ENCODE data around the gene IGLL5. TPM values are rescaled to one million over a fixed set of nuclear protein-coding genes. Genes with fewer than 3 reads are reported as not detected.

IGLL5 gene
- total RNA-seq, 1 experiment from 2014 or later, result not detected

GRCh38 chr22:22894740-22895731 is 7.4 kb downstream of the IGLL5 start:
- TF ChIP-seq CTCF (IDR thresholded peaks at IDR 0.05; ENCODE audit: unreplicated experiment), result no peak
- H3K27ac Mint-ChIP-seq (ENCODE audit: unreplicated experiment), result no peak overlapping the region
- no peaks in the 10 kb centered on the region for H3K36me3 Mint-ChIP-seq (ENCODE audit: insufficient read depth, unreplicated experiment)
- H3K9me3 Mint-ChIP-seq (ENCODE audit: low read depth, unreplicated experiment), result no peaks in the 10 kb centered on the region
- DNase-seq, result no peak
- H3K4me1 Mint-ChIP-seq (ENCODE audit: low read depth, unreplicated experiment), result no peaks in the 10 kb centered on the region
- H3K27me3 Mint-ChIP-seq (ENCODE audit: unreplicated experiment), result peaks cover 90% of the 10 kb centered on the region
- no TSS peak for BruUV-seq (replicated peaks)
- no peak overlapping the region for H3K4me3 Mint-ChIP-seq (ENCODE audit: low read depth, unreplicated experiment)
- CTCF ChIA-PET, result no interaction called here
- intact Hi-C loops (cut with micrococcal nuclease; ENCODE audit: unreplicated experiment), result no loop called here

GRCh38 chr22:22895776-22896445 is 8.3 kb downstream of the IGLL5 start:
- CTCF ChIA-PET, result no interaction called here
- H3K36me3 Mint-ChIP-seq (ENCODE audit: insufficient read depth, unreplicated experiment), result no peaks in the 10 kb centered on the region
- no peak overlapping the region for H3K27ac Mint-ChIP-seq (ENCODE audit: unreplicated experiment)
- H3K4me1 Mint-ChIP-seq (ENCODE audit: low read depth, unreplicated experiment), result no peaks in the 10 kb centered on the region
- intact Hi-C loops (cut with micrococcal nuclease; ENCODE audit: unreplicated experiment), result no loop called here
- H3K9me3 Mint-ChIP-seq (ENCODE audit: low read depth, unreplicated experiment), result no peaks in the 10 kb centered on the region
- no TSS peak for BruUV-seq (replicated peaks)
- no peak overlapping the region for H3K4me3 Mint-ChIP-seq (ENCODE audit: low read depth, unreplicated experiment)
- DNase-seq, result no peak
- no peak for TF ChIP-seq CTCF (IDR thresholded peaks at IDR 0.05; ENCODE audit: unreplicated experiment)
- peaks cover 93% of the 10 kb centered on the region for H3K27me3 Mint-ChIP-seq (ENCODE audit: unreplicated experiment)

GRCh38 chr22:22896601-22897000 is 9.0 kb downstream of the IGLL5 start:
- H3K9me3 Mint-ChIP-seq (ENCODE audit: low read depth, unreplicated experiment), result no peaks in the 10 kb centered on the region
- intact Hi-C loops (cut with micrococcal nuclease; ENCODE audit: unreplicated experiment), result no loop called here
- no peak overlapping the region for H3K4me3 Mint-ChIP-seq (ENCODE audit: low read depth, unreplicated experiment)
- no peaks in the 10 kb centered on the region for H3K4me1 Mint-ChIP-seq (ENCODE audit: low read depth, unreplicated experiment)
- H3K27me3 Mint-ChIP-seq (ENCODE audit: unreplicated experiment), result peaks cover 93% of the 10 kb centered on the region
- H3K36me3 Mint-ChIP-seq (ENCODE audit: insufficient read depth, unreplicated experiment), result no peaks in the 10 kb centered on the region
- BruUV-seq (replicated peaks), result no TSS peak
- no peak overlapping the region for H3K27ac Mint-ChIP-seq (ENCODE audit: unreplicated experiment)
- TF ChIP-seq CTCF (IDR thresholded peaks at IDR 0.05; ENCODE audit: unreplicated experiment), result no peak
- DNase-seq, result no peak
- CTCF ChIA-PET, result no interaction called here

GRCh38 chr22:22897091-22897490 is 9.5 kb downstream of the IGLL5 start:
- Mint-ChIP-seq H3K36me3 (ENCODE audit: insufficient read depth, unreplicated experiment) (no peaks in the 10 kb centered on the region), H3K9me3 (ENCODE audit: low read depth, unreplicated experiment) (no peaks in the 10 kb centered on the region), H3K4me3 (ENCODE audit: low read depth, unreplicated experiment) (no peak overlapping the region), H3K4me1 (ENCODE audit: low read depth, unreplicated experiment) (no peaks in the 10 kb centered on the region), H3K27me3 (ENCODE audit: unreplicated experiment) (peaks cover 93% of the 10 kb centered on the region), H3K27ac (ENCODE audit: unreplicated experiment) (no peak overlapping the region)
- CTCF ChIA-PET, result no interaction called here
- TF ChIP-seq CTCF (IDR thresholded peaks at IDR 0.05; ENCODE audit: unreplicated experiment), result no peak
- intact Hi-C loops (cut with micrococcal nuclease; ENCODE audit: unreplicated experiment), result no loop called here
- DNase-seq, result no peak
- no TSS peak for BruUV-seq (replicated peaks)
